Stimulated activated CD4-positive, alpha-beta T cell treated with anti-CD3 and anti-CD28 coated beads, Interleukin-2, amount 100 ng/mL, for 24 hours (primary cell): ENCODE results near the gene GPATCH8.
"Not testable (repeated sequence)": the region's sequence is repeated elsewhere in the genome, so short reads cannot be mapped to it uniquely, and the experiment has no call there.

Source experiments
- DNase-seq, 2 donors: peaks; one replicate each; pipeline ENCODE4 v3.0.0-alpha.2; 2020

The GPATCH8 gene

DNA sequence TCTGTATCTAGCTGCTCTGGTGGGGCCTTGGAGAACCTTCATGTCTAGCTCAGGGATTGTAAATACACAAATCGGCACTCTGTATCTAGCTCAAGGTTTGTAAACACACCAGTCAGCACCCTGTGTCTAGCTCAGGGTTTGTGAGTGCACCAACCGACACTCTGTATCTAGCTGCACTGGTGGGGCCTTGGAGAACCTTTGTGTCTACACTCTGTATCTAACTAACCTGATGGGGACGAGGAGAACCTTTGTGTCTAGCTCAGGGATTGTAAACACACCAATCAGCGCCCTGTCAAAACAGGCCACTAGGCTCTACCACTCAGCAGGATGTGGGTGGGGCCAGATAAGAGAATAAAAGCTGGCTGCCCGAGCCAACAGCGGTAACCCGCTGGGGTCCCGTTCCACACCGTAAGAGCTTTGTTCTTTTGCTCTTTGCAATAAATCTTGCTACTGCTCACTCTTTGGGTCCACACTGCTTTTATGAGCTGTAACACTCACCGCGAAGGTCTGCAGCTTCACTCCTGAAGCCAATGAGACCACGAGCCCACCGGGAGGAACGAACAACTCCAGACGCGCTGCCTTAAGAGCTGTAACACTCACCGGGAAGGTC is 133.7 kb downstream of the GPATCH8 start:
- DNase-seq, result not testable (repeated sequence)

- not testable (repeated sequence) for DNase-seq
These were observed 134.6 kb downstream of the GPATCH8 start for GRCh38 chr17:44368391-44369243.

DNA sequence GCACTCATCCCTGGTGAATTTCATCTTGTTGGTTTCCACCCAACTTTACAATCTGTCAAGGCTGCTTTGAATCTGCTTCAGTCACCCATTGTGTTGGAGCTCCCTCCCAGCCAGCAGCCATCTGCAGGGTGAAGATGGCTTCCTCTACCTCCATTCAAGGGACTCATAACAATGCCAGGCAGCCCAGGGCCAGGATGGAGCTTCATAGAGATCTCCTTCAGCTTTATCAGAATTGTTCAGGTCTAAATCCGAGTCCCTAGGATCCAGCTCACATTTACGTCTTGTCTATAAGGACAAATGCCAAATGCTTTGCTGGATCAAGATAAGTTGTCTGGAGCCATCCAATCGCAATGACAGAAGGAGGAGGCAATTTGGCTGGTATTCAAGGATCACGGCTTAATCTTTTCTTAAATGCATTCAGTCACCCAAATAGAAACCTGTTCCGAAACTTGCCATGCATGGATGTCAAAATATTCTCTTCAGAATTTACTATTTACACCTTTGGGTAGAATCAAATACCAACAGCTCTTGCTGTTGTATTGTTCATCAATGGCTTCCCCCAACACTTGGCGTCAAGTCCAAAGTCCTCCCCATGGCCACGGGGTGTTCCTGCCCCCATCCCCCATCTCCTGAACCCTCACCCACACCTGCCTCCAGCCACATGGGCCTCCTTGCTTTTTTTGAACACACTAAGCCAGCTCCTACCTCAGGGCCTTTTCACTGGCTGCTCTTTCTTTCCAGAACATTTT is 135.8 kb downstream of the GPATCH8 start:
- no peak for DNase-seq

DNA sequence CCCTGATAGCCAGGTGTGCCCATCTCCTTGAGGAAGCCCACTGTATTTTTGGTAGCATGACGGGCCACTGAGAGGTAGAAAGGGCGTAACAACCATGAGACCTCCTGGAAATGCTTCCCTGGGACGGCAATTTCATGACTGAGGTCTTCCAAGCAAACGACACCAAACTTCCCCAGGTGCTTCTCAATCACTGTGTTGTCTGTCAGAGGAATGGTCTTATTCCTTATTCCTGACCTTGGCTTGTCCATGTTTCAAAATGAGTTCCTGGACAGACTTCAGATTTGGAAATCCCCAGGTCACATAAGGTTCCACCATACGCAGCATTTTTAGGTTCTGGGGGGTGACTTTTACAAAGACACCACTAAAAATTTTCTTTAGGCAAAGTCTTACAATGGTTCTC is 138.2 kb downstream of the GPATCH8 start:
- not testable (repeated sequence) for DNase-seq

DNA sequence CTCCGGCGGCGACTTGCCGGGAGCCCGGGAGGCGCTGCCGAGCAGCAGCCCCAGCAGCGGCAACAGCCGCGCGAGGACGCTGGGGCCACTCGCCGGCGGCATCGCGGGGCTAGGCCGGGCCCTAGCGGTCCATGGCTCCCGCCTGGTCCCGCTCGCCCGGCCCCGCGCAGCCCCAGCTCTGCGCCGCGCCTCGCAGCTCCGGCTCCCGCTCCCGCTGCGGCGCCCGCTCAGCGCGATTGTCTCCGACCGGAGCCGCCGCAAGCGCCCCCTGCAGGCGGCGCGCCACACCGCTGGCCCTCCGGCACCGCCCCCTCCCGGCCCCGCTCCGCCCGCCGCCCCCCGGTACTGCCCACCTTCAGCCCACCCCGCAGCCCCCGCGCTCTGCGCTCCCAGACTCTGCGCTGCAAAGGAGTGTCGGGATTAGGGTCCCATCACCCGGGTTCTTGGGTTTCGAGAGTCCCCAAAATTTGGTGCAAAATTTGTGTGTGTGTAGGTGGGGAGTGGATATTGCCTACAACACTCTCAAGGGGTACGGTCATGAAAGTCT is 139.5 kb downstream of the GPATCH8 start, which contains the start of gene FAM171A2:
FAM171A2 (minus strand) TSS at position 241 of the 547 bp plus-strand sequence; CDS start at position 102, 139 bp downstream.
- DNase-seq, result peak; percentile 72 to 77

DNA sequence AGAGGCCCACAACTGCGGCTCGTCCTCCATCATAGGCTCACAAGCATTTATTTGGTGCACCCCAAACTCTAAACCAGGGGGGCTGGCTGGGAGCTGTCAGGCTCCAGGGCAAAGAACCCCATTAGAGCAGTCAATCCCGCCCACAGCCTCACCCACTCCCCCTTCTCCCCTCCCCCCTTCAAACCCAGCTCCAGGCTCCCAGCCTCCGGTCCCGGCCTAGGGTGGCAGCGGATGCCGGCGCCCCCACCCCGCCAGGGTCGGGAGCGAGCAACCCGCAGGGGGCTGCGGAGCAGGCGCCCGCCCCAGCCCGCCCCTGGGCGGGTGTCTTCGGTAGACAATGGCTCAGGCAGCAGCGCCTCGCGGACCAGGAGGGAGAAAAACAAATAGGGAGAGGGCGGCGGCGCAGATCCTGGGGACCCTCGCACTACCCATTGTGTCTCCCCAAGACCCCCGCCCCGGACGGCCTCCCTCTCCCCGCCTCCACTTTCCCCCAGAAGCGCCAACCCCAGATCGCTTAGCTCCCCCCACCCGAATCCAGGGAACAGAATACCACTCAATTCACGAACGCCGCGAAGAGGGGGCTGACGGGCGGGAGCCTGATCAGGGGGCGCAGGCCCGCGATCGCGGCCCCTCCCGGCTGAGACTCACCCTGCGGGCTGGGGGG is 140.1 kb downstream of the GPATCH8 start:
- no peak for DNase-seq

DNA sequence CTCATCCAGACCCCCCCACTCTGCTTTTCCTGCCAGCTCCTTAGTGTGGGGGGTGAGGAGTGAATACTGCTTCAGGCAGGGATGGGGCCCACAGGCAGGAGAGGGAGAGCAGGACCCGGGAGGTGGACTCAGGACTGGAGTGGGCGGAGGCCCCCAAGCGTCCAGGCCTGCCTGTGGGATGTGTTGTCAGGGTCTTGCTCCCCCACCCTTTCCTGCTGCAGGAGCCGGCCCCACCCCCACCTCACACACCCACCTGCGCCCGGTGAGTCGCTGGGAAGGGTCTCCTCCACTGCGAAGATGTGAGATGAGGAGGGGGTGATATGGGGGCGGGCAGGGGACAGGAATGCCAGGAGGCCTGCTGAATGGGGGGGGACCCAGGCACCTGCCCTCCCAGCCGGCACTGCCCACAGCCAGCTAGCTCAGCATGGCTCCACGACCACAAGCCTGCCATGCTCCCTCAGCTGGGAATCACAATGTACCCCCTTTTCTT is 140.7 kb downstream of the GPATCH8 start:
- DNase-seq, result no peak

DNA sequence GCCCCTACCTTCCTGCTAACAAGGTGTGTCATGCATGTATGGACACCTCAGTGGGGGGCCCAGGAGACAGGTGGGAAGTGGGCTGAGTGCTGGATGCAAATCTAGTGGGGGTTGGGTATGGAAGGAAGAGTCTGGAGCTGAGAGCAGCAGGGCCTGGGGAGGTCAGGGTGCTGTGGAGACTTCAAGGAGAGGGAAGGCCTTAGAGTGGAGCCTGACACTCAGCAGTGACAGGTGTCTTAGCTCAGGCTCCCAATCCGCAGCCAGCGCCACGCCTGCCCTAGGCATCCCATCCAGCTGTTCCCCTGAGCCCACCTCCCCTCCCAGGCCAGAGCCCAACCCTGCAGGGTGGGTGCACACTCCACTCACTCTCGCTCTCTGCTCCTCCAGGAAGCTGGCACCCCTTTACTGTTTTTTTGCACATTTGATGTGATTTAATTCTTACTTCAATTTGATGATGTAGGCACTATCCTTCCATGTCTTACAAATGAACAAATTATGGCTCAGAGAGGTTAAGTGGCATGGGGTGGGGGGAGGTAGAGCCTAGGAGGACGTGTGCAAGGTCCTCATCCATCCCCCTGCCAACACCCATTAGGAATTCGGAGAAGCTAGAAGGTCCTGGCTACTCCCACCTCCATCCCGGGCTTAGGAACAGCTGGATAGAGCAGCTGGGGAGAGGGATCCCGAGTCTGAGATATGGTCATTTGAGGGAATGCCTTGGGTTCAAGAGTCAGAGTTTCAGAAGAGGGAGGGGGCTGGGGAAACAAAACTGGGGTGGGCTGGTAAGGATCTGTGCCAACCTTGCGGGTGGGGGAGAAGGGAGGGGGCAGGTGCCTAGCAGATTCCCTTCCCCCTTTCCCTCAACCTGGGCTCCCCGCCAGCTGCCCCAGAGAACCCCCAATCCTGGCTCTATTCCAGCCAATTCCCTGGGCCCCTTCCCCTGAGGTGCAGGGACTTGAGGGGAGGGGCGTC is 141.6 kb downstream of the GPATCH8 start:
- no peak for DNase-seq

DNA sequence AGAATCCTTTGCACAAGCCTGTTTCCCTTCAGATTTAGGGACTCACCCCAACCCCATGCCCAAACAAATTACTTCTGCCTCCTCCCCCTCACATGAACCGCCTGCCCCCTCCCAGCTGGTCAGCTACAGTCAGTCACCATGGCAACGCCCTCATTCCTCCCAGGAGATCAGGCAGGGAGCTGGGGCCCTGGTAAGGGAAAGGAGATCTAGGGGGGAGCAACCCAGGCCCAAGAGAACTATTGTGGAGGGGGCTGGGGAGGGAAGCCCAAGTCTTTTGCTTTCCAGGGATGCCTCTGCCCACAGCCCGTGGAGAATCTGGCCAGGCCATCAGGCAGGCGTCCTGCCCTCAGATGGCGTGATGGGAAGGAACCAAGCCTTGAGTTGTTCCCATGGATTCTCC is 142.4 kb downstream of the GPATCH8 start:
- DNase-seq, result no peak

- no peak for DNase-seq
These were observed 143.1 kb downstream of the GPATCH8 start for GRCh38 chr17:44360144-44360533.

- DNase-seq, result no peak
These were observed 143.6 kb downstream of the GPATCH8 start for GRCh38 chr17:44359458-44360143.

GRCh38 chr17:44359006-44359405 is 144.2 kb downstream of the GPATCH8 start:
- no peak for DNase-seq

- no peak for DNase-seq
These were observed 145.1 kb downstream of the GPATCH8 start for GRCh38 chr17:44358066-44358465.

DNA sequence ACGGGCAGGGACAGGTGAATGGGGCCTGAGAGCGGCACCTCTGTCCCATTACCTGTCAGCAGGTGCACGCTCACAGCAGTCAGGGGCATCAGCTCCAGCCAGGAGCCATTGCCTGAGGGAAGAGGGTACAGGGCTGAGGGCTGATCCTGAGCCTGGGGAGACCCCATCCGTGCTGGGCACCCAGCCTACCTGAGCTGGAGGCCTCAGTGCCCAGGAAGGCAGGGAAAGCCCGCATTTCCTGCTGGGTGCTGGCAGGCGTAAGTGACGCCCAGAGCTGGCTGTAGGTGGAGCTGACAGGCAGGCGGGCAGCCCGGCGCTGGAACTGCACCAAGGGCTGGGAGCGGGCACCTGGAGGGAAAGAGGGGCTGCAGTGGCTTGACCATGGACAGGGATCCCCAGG is 147.0 kb downstream of the GPATCH8 start:
- DNase-seq, result no peak

DNA sequence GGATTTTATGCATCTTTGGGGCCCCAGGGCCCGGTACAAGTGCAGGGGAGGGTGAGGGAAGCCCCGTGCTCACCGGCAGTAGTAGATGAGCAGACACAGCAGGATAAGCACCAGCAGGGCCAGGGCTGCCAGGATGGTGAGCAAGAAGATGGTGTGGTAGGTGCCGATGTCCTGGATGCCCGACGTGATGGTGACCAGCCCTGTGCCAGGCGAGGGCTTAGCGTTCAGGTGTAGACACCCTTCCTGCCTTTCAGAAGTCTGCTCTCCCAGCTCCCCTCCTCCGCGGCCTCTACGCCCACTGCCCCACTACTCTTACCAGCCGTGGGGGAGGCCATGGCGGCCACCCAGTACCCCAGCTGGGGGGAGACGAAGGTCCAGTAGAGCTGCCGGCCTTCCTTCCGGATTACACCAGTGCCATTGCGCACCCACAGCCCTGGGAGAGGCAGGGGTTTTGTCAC is 147.5 kb downstream of the GPATCH8 start:
- no peak for DNase-seq

DNA sequence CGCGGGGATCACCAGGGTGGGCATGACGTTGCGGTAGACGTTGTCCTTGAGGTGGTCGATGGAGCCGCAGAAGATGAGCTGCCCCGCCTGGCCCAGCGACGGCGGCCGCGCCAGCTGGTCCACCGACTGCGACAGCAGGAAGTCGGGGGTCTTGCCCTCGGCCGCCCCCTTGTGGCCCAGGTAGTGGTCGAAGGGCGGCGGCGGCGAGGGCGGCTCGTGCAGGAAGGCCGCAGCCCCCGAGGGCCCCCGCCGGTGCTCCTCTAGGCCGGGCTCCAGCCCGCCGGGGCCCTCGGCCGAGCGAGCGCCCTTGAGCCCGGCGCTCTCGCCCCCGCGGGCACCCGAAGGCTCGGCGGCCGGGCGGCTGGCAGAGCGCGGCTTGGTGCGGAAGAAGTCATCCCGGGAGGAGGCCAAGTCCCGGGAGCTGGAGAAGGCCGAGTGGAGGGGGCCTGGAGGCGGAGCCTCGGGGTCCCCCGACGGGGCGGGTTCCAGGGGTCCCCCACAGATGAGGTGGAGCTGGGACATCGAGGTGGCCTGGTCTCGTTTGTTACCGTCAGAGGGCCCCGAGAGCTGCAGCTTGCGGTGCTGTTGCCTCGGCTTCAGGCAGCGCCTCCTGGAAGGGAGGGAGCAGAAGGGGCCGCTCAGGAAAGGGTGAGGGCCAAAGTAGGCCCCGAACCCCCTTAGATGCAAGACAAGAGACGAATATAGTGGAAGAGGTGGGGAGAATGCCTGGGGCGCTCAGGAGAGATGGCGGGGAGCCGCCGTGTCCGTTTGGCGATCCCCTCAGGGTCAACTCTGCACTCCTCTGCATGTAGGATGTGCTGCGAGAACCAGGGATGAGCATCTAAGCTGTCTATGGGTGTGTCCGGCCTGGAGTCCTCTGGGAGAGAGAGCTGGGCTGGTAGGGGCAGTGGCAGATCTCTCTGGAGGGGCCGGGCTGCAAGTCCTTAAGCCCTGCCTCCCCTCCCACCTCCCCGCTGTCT is 148.3 kb downstream of the GPATCH8 start:
- peak; percentile 68 to 75 for DNase-seq

GRCh38 chr17:44353672-44354331 is 149.4 kb downstream of the GPATCH8 start:
- peak in 1 of 2 donors; percentile 29 for DNase-seq

DNA sequence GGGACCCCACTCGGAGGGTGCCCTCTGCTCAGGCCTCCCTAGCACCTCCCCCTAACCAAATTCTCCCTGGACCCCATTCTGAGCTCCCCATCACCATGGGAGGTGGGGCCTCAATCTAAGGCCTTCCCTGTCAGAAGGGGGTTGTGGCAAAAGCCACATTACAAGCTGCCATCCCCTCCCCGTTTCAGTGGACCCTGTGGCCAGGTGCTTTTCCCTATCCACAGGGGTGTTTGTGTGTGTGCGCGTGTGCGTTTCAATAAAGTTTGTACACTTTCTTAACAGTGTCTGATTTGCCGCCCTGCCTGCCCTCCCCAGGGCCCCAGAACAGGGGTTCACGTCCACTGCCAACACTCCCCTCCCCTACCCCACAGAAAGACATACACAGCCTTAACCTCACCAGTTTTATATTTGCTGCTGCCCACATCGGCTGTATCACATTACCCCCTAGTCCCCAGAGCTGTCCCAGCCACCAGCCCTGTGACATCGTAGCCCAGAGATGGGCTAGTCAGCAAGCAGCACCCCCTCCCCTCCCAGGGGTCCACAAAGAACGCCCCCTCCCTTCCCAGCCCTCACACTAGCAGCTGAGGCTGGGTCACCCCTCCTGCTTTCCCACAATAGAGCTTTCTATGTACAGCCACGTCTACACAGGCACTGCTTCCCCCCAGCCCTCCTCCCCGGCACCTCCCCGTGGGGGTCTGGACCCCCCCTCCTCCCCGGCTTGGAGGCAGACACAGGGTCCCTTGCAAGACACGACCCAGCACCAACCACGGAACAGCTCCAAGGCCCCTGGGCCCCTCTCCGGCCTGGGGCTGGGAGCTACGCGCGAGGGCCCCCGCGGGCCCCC is 150.2 kb downstream of the GPATCH8 start:
- DNase-seq, result no peak
